HG02970 (cell line): ENCODE measurements around the gene IMPDH2.
"Not testable (repeated sequence)": the region's sequence is repeated elsewhere in the genome, so short reads cannot be mapped to it uniquely, and the experiment has no call there.

Experiments
- ATAC-seq: cut with Tn5 transposase; IDR thresholded peaks from one replicate; pipeline ENCODE4 v1.9.1; 2021; ENCODE audit warnings: mild to moderate bottlenecking, moderate library complexity, moderate number of reproducible peaks; ENCODE audit not compliant: unreplicated experiment, low FRiP score

The IMPDH2 gene

GRCh38 chr3:49021813-49022687 is 7.1 kb downstream of the IMPDH2 start, which contains the start of gene NDUFAF3:
TSS of gene NDUFAF3 (plus strand) at chr3:49022121. CDS start at chr3:49022145, 24 bp downstream.
- ATAC-seq: peak; percentile 54

DNA sequence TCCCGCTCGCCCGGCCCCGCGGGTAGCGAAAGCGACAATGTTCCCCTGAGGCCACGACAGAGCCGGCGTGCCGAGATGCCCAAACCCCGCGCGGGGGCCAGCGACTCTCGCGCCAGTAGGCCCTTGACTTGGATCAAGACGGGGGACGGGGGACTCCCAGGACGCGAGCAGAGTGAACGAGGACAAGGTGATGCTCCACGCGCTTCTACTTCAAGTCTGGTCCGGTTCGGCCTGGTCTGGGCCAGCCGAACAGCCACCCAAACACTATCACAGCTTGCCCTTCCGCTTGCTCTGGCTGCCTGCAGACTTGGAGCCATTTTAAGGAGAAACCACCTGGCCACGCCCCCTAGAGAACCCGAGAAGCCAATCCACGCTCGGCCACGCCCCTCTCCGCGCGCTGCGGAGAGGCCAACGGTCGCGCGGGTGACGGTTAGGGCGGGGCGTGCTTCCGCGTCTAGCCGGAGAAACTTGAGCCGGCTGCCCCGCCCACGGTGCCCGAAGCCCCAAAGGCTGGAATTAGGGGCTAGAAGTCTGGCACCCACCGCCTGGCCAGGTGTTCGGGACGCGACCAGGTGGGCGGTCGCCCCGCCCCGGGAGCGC is 7.9 kb downstream of the IMPDH2 start:
- ATAC-seq: peak; percentile 48

DNA sequence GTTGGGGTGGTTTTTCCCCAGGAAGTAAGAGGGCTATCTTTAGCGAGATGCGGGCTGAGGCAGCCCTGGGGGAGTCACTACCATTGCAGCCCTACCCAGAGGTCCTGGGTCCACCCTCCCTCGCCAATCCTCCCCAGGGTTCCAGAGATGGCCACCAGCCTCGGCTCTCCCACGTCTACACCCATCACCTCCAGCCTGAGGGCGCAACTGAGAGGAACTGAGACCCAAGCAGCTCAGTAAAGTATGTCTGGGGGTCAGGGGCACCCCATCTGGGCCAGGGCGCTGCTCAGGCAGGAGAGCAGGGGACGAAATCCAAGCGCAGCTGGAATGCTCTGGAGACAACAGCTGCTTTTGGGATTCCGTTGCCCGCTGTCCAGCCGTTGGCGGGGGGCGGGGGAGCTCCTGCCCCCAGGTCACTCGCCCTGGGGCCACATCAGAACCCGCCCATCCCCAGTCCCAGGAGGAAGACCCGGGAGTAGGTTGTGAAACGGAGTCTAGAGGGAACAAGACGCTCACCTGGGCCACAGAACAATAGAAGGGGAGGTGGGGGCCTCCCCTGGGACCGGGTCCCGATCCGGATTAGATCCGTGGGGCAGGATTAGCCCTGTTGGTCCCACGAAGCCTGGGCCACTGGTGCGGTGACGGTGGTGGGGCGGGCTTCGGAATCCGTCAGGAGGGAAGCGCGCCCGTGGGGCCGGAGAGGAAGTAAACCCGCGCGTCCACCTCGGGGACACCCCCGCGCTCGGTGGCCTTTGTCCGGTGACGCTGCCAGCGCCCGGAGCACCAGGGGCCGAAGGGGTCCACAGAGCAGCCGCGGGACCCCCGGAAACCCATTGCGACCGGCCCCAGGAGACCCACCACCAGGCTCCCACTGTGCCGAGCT is 8.6 kb downstream of the IMPDH2 start:
- ATAC-seq: peak; percentile 7

DNA sequence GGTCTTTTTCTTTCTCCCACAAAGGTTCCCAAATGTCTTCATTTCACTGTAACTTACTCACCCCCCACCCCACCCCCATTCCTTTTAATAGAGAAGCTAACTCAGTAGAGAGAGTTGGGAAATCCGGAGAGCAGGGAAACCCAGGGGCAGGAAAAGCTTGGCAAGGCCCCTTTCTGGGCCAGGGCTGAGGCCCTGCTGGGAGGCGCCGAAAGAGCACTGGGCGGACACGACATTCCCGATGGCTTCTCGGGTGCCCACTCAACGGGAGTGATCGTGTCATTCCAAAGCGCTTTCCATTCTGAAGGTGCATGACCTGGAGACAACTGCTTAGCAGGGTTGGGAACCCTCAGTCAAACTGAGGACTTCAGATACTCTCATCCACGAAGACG is 9.3 kb downstream of the IMPDH2 start:
- ATAC-seq: no peak

GRCh38 chr3:49018707-49019006 is 10.5 kb downstream of the IMPDH2 start:
- no peak for ATAC-seq

- no peak for ATAC-seq
These were observed 11.1 kb downstream of the IMPDH2 start, which contains the start of gene DALRD3 for GRCh38 chr3:49017971-49018706. TSS of gene DALRD3 (minus strand) at chr3:49018580. CDS start at chr3:49018564, 16 bp downstream.

GRCh38 chr3:49017229-49017970 is 11.8 kb downstream of the IMPDH2 start:
- no peak for ATAC-seq

- no peak for ATAC-seq
These were observed 12.6 kb downstream of the IMPDH2 start for GRCh38 chr3:49016414-49017228.

DNA sequence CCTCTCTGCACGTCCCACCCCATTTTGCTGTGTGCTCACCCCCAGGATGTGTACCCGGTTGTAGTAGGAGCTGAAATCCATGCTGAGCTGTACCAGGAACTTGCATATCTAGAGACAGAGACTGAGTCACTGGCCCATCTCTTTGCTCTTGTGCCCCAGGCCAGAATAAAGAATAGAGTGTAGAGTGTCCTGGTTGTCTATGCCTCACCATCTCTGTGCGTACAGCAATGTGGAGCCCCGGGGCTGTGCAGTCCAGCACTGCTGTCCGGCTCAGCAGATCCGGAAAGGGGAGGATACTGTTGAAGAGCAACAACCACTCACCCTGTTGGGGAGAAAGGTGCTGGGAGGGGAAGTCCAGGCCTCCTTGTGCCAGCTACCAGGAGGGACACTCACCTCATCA is 13.4 kb downstream of the IMPDH2 start:
- ATAC-seq: no peak

DNA sequence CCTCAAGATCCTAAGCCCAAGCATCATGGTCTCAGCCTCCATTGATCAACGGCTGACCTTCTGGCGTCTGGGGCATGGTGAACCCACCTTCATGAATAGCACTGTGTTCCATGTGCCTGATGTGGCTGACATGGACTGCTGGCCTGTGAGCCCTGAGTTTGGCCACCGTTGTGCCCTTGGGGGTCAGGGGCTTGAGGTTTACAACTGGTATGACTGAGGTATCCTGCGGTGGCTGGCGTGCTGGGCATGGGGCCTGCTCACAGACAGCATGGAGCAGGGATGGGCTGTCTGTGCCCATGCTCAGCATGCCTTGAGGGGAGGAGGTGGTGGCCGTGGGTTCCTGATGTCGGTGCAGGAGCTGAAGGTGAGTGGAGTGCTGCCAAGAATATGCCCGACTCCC is 14.1 kb downstream of the IMPDH2 start:
- ATAC-seq: no peak

- no peak for ATAC-seq
These were observed 15.2 kb downstream of the IMPDH2 start for GRCh38 chr3:49013738-49014660.

- ATAC-seq: no peak
These were observed 16.0 kb downstream of the IMPDH2 start for GRCh38 chr3:49013113-49013737.

- no peak for ATAC-seq
These were observed 16.7 kb downstream of the IMPDH2 start for GRCh38 chr3:49012441-49013017.

GRCh38 chr3:49009396-49009795 is 19.8 kb downstream of the IMPDH2 start:
- no peak for ATAC-seq

DNA sequence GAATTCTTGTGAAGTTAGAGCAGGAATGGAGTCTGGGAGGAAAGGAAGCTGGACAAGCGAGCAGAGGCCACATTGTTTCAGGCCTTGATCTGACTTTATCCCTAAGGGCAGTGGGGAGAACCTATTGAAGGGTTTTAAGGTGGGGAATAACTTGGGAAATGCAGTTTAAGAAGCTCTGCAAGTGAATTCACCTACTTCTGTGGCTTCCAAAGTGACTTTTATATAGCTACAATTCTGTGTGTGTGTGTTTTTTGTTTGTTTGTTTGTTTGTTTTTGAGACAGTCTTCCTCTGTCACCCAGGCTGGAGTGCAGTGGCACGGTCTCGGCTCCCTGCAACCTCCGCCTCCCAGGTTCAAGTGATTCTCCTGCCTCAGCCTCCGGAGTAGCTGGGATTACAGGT is 20.6 kb downstream of the IMPDH2 start:
- not testable (repeated sequence) for ATAC-seq

GRCh38 chr3:49007771-49008528 is 21.2 kb downstream of the IMPDH2 start:
- peak; percentile 29 for ATAC-seq
